Activated T-cell treated with anti-CD3 and anti-CD28 coated beads for 1 hour (primary cell): ENCODE measurements around the gene PIGR.

ENCODE experiments used
- DNase-seq: peaks from one replicate; pipeline ENCODE4 v3.0.0-alpha.2; 2020; ENCODE audit warnings: low read depth

Gene PIGR

DNA sequence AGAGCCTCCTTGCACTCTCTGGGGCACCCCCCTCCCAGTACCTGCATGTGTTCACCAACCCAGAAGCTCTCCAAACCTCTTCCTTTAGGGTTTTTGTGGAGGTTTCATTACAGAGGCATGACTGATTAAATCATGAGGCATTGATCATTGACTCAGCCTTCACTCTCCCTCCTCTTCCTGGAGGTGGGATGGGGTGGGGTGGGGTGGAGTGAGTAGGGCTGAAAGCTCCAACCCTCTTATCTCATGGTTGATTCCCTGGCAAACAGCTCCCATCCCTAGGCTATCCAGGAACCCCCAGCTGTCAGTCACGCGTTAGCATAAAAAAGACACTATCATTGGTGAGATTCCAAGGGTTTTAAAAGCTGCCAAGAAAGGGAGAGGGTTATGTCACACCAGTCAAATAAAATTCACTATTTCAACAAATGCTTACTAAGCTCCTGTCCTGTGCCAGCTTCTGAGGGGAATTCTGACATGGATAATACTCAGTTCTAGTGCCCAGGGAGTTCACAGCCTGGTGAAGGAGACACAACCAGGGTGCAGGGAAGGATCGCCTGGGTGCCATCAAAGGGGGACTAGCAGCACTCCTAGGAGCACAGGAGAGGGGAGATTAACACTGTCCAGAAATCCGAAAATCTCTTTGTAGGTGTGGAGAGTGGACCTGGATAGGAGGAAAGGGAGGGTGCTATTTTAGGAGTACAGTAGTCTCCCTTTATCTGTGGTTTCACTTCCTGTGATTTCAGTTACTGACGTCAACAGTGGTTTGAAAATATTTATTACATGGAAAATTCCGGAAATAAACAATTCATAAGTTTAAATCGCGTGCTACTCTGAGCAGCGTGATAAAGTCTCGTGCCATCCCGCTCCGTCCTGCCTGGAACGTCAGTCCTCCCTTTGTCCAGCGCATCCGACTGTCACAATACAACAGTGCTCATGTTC, 55.9 kb downstream of the PIGR start:
- no peak for DNase-seq

DNA sequence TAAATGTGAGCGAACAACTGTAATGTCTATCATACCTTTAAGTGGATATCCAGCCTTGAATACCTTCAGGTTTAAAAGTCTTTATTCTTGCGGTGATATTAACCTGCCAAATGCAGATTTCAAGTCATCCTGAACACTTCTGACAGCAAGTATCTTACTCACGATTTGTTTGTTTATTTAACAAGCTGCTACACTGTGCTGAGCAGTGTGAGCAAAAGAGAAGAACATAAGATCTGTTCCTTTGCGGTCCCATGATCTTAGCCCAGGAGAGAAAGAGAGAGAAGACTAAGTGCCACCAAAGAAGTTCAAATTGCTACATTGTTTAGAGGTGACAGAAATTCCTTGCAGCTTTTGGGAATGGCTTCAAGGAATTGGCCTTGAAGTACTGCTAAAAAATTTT, 58.6 kb downstream of the PIGR start:
- DNase-seq = no peak

DNA sequence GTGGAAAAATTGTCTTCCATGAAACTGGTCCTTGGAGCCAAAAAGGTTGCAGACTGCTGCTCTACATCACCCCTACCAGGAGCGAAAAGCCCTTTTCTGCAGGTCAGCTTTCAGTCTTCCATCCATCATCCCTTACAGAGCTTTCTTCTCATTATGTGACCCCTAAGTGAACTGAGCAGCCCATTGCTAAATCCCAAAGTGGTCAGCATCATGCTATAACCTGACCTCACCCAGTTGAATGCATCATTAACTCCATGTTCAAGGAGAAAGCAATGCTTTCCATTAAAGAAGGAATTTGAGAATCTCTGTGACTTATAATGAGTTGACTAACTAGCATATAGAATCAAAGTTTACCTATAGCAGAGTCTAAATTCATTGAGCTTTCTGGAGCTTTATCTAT, 59.4 kb downstream of the PIGR start:
- no peak for DNase-seq

DNA sequence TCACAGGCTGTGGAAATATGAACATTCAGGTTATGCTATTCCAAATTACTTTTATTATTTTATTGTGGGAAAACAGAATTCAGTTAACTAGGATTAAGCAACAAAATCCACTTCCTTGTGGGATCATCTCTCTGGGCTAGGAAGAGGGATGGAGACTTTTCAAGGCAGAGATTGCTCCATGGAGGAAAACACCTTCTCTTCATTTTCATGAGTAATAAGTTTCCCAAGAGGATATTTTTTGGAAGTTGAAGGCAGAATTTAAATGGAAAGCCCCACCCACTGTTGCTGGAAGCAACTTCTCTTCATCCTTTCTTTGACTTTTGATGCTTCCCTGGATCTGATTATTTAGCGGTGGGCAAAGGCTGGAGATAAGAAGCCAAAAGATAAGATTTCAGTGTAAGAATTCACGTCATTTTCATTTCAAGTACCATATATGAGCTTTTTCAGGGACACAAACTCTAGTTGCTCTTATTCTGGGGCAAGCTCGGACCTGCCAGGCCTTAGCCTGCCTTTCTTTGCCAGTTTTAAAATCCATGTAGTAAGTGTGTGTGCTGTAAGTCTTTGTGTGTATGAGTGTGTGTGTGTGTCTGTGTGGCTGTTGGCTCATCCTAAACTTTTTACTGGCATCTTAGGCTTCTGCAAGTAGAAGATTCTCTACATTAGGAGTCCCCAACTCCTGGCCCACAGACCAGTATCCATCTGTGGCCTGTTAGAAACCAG, 60.8 kb downstream of the PIGR start:
- no peak for DNase-seq

DNA sequence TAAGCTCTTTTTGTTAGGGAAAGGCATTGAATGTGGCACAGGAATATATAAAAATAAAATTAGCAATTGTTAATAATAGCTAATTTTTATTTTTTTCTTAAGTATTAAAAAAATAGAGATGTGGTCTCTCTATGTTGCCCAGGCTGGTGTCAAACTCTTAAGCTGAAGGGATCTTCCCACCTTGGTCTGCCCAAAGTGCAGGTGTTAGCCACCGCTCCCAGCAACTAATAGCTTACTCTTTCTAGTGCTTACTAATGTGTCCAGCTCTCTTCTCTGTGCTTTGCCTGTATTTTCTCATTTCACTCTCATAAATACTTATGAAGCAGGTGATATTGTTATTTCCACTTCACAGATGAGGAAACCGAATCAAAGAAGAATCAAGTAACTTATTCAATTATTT, 62.4 kb downstream of the PIGR start:
- DNase-seq = no peak

DNA sequence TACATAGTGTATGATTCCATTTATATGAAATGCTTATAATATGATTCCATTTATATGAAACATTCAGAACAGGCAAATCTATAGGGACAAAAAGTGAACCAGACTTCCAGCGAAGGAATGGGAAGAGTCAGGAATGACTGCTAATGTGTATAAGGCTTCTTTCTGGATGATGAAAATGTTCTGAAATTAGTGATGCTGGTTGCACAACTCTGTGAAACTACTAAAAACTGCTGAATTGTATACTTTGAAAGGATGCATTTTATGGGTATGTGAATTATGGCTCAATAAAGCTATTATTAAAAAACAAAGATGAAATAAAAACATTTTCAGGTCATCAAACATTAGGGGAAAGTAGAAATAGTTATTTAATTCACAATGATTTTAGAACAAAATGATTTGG, 63.1 kb downstream of the PIGR start:
- DNase-seq = no peak

DNA sequence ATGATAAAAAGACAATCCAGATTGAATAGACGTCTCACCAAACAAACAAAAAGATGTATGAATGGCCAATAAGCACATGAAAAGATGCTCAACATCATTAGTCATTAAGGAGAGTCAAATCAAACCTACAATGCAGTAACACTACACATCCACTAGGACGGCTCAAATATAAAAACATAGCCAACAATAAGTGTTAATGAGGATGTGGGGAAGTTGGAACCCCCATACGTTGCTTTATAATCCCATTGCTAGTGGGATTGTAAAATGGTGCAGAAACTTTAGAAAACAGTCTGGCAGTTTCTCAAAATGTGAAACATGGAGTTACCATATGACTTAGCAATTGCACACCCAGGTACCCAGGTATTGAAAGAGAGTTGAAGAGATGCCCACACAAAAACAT, 63.7 kb downstream of the PIGR start:
- DNase-seq = no peak

DNA sequence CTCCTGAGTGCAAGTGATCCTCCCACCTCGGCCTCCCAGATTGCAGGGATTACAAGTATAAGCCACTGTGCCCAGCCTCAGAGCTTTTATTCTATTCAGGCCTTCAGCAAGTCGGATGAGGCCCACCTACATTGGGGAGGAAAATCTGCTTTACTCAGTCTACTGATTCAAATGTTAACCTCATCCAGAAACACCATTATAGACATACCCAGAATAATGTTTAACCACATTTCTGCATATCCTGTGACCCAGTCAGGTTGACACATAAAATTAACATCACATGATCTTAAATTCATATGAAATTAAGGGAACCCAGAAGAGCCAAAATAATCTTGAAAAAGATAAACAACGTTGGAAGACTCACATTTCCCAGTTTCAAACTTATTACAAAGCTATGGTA, 66.0 kb downstream of the PIGR start:
- DNase-seq = no peak
